ENCODE data around the gene WDR18. TPM values are rescaled to one million over a fixed set of nuclear protein-coding genes. Genes with fewer than 3 reads are reported as not detected.

Gene WDR18
- total RNA-seq, 1 experiment from 2014 or later = 94.7 TPM

DNA sequence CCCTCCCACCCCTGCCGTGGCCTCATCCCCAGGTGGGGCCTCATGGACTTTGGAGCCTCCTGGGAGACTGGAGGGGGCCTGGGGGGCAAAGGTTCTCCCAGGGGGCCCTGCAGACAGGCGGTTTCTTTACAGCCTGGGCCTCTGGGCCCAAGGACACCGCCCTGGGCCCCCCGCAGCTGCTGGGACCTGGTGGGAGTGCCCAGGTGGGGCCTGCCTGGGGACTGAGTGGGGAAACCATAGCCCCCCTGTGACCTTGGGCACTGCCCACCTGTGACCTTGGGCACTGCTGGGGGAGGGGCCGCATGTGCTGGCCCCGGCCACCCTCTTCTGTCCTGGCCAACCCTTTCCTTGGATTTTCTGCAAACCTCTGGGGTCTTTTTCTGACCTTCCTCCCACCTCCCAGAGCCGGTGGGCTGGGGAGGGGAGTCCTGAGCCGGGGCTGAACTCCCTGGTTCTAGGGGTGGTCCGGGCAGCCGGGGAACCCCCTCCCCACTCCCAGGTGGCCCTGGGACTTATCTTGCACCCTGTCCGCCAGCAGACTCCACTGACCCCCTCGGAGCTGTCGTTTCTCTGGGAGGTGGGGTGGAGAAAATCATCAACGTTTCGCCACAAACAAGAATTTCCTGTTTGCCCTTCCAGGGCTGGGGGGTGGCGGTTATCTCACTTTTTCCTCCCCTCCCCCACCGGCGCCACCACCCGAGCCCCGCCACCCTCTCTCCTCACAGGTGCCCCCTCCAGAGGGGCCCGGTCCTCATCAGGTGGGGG, 31.3 kb upstream of the WDR18 start:
- Histone ChIP-seq H4K91ac (ENCODE audit: insufficient read length, low read depth, low read length) (no peak overlapping the region), H2BK5ac (ENCODE audit: insufficient read length, low read length) (no peak overlapping the region), H3T11ph (ENCODE audit: low read length) (no peak overlapping the region), H3K79me2 (ENCODE audit: insufficient read depth, low read length) (0 out of 2 replicates have a peak, but pooled peaks cover 3% of the 10 kb centered on the region), H4K5ac (ENCODE audit: insufficient read length, low read depth, low read length) (no peak overlapping the region), H4K20me1 (ENCODE audit: control insufficient read depth, insufficient read depth, insufficient read length) (peaks cover 4% of the 10 kb centered on the region), H2BK120ac (ENCODE audit: low read depth, low read length, poor library complexity, severe bottlenecking) (no peak overlapping the region), H2AFZ (ENCODE audit: low read length) (no peak overlapping the region), H3K27ac (ENCODE audit: insufficient read length, low read depth, low read length) (no peak overlapping the region), H3K27me3 (ENCODE audit: insufficient read depth, low read length) (no peaks in the 10 kb centered on the region), H3K4ac (ENCODE audit: low read depth, low read length) (no peak overlapping the region), H3K9me3 (ENCODE audit: control insufficient read depth, low read depth, low read length) (no peaks in the 10 kb centered on the region), H3K4me2 (ENCODE audit: insufficient read depth, insufficient read length, low read length) (peak overlapping the region; percentile 18), H4K8ac (replicated peaks; ENCODE audit: insufficient read length, low read depth, low read length) (no peak overlapping the region), H3K14ac (ENCODE audit: insufficient read depth, low read length) (peak overlapping the region; percentile 44; the same call in 1 of the 2 replicates), H3K23me2 (ENCODE audit: insufficient read length, low read depth, low read length, poor library complexity, severe bottlenecking) (no peaks in the 10 kb centered on the region), H2AK5ac (ENCODE audit: insufficient read length, low read length) (no peak overlapping the region), H3K56ac (ENCODE audit: insufficient read length, low read depth, low read length) (no peak overlapping the region), H3K23ac (ENCODE audit: insufficient read length, low read depth, low read length) (no peak overlapping the region), H3K9ac (ENCODE audit: extremely low read depth, insufficient read length, low read length) (no peak overlapping the region), H3K18ac (ENCODE audit: insufficient read length, low read depth, low read length) (no peak overlapping the region), H3K79me1 (ENCODE audit: insufficient read depth, low read depth, low read length, poor library complexity, severe bottlenecking) (peaks cover 3% of the 10 kb centered on the region), H3K4me1 (ENCODE audit: insufficient read depth, low read length) (peaks cover 3% of the 10 kb centered on the region; the same call in 1 of the 2 replicates), H2BK15ac (ENCODE audit: low read depth, low read length) (no peak overlapping the region), H2BK20ac (ENCODE audit: low read depth, low read length, poor library complexity, severe bottlenecking) (no peak overlapping the region), H2BK12ac (ENCODE audit: insufficient read length, low read depth, low read length) (no peak overlapping the region)
- TF ChIP-seq CTCF (conservative IDR thresholded peaks at IDR 0.05) = no peak
- DNase-seq = no peak
- H3K27me3 Mint-ChIP-seq (ENCODE audit: low read depth) = no peaks in the 10 kb centered on the region; the same call in 1 of the 2 replicates
- peak overlapping the region in 1 of 3 experiments; percentile 35; a peak in 3 of 7 replicates for H3K27ac Mint-ChIP-seq
- H3K4me1 Mint-ChIP-seq = peaks cover 4 to 39% of the 10 kb centered on the region in 2 experiments; a peak in 3 of 4 replicates
- peaks cover 0 to 3% (median 0%) of the 10 kb centered on the region in 3 experiments; a peak in 1 of 7 replicates for H3K36me3 Mint-ChIP-seq (ENCODE audit: insufficient read depth in 1 of 3, low read depth in 3 of 3)
- WGBS (ENCODE audit: extremely low coverage, insufficient read length, low lambda C conversion rate) = no CpG with 5 or more reads among the region's 21 CpGs
- peak overlapping the region in 1 of 2 experiments; percentile 53; a peak in 2 of 5 replicates for H3K4me3 Mint-ChIP-seq
- H3K9me3 Mint-ChIP-seq = no peaks in the 10 kb centered on the region

All from H9 (cell line).